Small intestine (tissue), 7 donors: ENCODE results near the gene WNK2. TPM values are rescaled to one million over a fixed set of nuclear protein-coding genes. Genes with fewer than 3 reads are reported as not detected.

Source experiments
- DNase-seq, 2 donors: peaks; one replicate each; pipeline versions ENCODE4 v3.0.0 to v3.0.0-alpha.2; 2013
- FAIRE-seq: peaks from 2 replicates; lab custom pipeline; 2012; peaks lifted over from hg19 to GRCh38; lab: Jason Lieb, UNC
- H3K27ac ChIP-seq, 3 donors: one replicate each; pipeline ENCODE4 v1.5.1; 2013; ENCODE audit warnings: low read length in 2 of 3, mild to moderate bottlenecking in 2 of 3, control low read depth in 1 of 3, inconsistent platforms in 1 of 3, low read depth in 1 of 3, moderate library complexity in 1 of 3
- H3K27me3 ChIP-seq, 3 donors: one replicate each; pipeline ENCODE4 v1.6.1; 2013; ENCODE audit warnings: low read length in 3 of 3, inconsistent platforms in 1 of 3; ENCODE audit not compliant: control insufficient read depth in 3 of 3, insufficient read depth in 3 of 3
- H3K36me3 ChIP-seq, 3 donors: one replicate each; pipeline ENCODE4 v1.6.1; 2013; ENCODE audit warnings: low read length in 3 of 3, inconsistent platforms in 1 of 3, low read depth in 1 of 3, mild to moderate bottlenecking in 1 of 3, moderate library complexity in 1 of 3; ENCODE audit not compliant: control insufficient read depth in 3 of 3, insufficient read depth in 2 of 3
- H3K4me1 ChIP-seq, 3 donors: one replicate each; pipeline ENCODE4 v1.6.1; 2013; ENCODE audit warnings: low read length in 2 of 3, inconsistent platforms in 1 of 3, low read depth in 1 of 3, mild to moderate bottlenecking in 1 of 3, moderate library complexity in 1 of 3; ENCODE audit not compliant: control insufficient read depth in 3 of 3, insufficient read depth in 2 of 3
- H3K4me3 ChIP-seq, 3 donors: one replicate each; pipeline ENCODE4 v1.5.1; 2013; ENCODE audit warnings: low read length in 3 of 3, control low read depth in 1 of 3, inconsistent platforms in 1 of 3, low read depth in 1 of 3, mild to moderate bottlenecking in 1 of 3, moderate library complexity in 1 of 3
- H3K9me3 ChIP-seq, 2 donors: one replicate each; pipeline ENCODE4 v1.6.1; 2013; ENCODE audit warnings: low read depth in 1 of 2, low read length in 1 of 2; ENCODE audit not compliant: control insufficient read depth in 2 of 2, insufficient read depth in 1 of 2
- WGBS, 3 donors: extraction: QIAGEN DNeasy Blood & Tissue Kit; methylation state at CpG; one replicate each; pipeline ENCODE4 v1.1.7; 2013; 5-methylcytosine and 5-hydroxymethylcytosine counted together
- polyA plus RNA-seq, 4 donors: library from polyadenylated mRNA; stranded (reverse) in 3 of 4; unstranded in 1 of 4; fragments of 200-250 nt in 3 of 4; fragments of 120-200 nt in 1 of 4; gene quantifications; one replicate each; pipeline versions ENCODE4 v1.2.1 to v1.2.3, GENCODE V29; 2013
- donor health status: healthy with polysubstance abuse.
- donor health status: control.
- donor health status: control.
- donor health status: Bipolar disorder and iron deficiency.
- donor health status: healthy.

WNK2 gene
- polyA plus RNA-seq, 4 donors, result 13.8 to 101 (median 33.8) TPM

DNA sequence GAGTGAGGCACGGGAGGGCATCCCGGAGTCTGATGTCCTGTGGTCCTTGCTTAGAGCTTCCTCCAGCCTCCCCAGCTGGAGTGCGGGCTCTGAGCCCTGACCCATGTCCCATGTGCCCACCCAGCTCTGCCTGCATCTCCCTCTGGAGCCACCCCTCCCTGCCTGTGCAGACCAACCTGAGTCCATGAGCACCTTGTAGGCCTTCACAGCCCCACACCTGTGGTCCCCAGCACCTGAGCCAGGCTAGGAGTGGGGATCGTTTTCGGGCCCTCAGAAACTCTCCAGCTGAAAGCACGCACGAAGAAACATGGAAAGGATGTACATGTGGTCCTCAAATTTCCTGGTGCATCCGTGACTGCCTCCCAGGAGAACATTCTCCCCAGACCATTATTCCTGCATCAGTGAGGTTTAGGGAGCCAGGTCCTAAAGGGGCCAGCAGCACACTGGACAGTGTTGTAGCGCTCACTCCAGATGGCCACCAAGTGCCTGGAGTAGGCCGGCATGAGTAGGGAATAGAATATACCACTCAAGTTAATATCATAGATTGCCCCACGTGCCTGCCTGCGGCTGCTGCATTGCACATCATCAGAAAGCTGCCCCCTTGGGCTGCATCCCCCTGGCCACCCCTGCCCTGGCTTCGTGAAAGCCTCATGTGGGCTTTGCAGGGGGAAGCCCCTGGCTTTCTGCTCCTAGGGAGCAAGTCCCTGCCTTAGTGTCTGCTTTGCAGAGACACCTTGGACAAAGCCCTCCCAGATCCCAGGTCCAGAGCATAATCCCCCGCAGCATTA, 80.6 kb downstream of the WNK2 start:
- peaks cover 2 to 12% (median 2%) of the 10 kb centered on the region in 3 donors for H3K4me1 ChIP-seq
- H3K4me3 ChIP-seq, result no peak overlapping the region
- no peak for FAIRE-seq
- WGBS, 3 donors, result 84 to 91% (median 90%) methylated on average over 14 of the region's 14 CpGs
- no peak for DNase-seq
- H3K36me3 ChIP-seq, result peaks cover 2 to 91% (median 3%) of the 10 kb centered on the region in 3 donors
- no peaks in the 10 kb centered on the region for H3K9me3 ChIP-seq
- no peaks in the 10 kb centered on the region for H3K27me3 ChIP-seq
- H3K27ac ChIP-seq, result no peak overlapping the region

DNA sequence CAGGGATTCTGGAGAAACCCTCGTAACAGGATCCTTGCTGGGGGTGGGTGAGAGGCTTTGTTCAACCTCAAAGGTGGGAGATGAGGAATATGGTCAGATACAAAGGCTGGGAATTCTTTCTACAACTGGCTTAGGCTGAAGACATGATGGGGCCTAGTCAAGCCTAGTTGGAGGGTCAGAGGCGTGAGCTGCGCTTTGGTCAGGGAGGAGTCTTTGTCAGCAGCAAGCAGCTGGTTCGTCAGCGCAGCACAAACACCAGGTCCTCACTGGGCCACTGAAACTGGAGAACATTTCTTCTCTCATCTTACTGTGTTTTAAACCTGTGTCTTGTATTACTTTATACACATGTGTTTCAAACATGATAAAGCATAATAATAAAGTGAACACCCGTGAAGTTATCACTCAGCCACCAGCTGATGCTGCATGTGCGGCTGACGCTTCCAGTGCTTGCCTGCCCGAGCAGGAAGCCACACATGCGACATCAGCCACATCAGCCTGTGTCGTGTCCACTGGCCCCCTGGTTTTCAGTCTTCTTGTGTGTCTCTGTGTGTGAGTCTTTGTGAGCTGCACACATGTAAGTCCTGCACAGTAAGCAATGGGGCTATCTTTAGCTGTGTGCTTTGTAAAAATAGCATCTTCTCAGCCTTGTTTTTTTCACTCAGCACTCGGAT, 81.5 kb downstream of the WNK2 start:
- DNase-seq, result no peak
- Histone ChIP-seq H3K36me3 (peaks cover 2 to 89% (median 3%) of the 10 kb centered on the region in 3 donors), H3K4me1 (peaks cover 2 to 12% (median 2%) of the 10 kb centered on the region in 3 donors), H3K4me3 (no peak overlapping the region), H3K27me3 (no peaks in the 10 kb centered on the region), H3K27ac (no peak overlapping the region), H3K9me3 (no peaks in the 10 kb centered on the region)
- WGBS, 3 donors, result 80 to 85% (median 81%) methylated on average over 12 of the region's 12 CpGs
- FAIRE-seq, result no peak

DNA sequence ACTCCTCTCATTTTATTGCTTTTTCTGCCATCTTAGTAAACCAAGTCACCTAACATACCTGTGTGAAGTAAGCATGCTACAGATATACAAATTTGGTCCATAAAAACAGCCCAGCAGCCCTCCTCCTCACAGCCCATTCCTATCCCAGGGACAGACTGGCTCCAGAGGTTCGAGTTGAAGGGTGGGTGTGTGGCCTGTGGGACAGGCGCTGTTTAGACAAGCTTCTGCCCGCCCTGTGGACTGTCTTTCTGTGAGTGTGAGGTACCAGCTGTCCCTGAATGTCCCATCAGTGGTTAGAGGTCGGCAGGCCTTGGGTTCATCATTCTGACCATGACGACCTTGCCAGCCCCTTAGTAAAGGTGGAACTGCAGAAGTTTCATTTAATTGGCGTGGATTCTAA, 82.0 kb downstream of the WNK2 start:
- H3K36me3 ChIP-seq, result peaks cover 2 to 89% (median 3%) of the 10 kb centered on the region in 3 donors
- WGBS, 3 donors, result 76 to 84% (median 84%) methylated on average over 6 of the region's 6 CpGs
- no peak for DNase-seq

DNA sequence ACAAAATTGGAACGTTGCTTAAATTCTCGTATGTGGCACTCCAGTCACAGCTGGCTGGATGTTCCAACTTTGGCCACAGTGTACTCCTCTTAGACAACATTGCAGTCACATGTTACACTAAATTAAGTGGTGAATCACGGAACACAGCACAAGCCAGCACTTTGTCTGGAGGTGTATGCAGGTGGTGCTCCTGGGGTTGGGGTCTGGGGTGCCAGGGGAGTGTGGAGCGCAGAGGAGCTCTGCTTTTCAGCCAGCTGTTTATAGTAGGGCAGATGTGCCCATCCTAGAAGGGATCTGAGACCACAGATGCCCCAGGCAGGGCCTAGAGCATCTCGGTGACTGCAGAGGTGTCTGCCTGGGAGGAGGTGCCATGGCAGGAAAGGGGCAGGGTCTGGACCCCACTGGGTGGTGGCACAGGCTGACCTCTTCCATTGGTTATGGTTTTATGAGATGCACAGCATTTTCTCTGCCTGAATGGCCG, 82.6 kb downstream of the WNK2 start:
- peaks cover 0 to 3% of the 10 kb centered on the region in 2 donors for H3K9me3 ChIP-seq
- H3K27me3 ChIP-seq, result no peaks in the 10 kb centered on the region
- H3K36me3 ChIP-seq, result peaks cover 2 to 83% (median 3%) of the 10 kb centered on the region in 3 donors
- H3K4me1 ChIP-seq, result peaks cover 2 to 12% (median 2%) of the 10 kb centered on the region in 3 donors
- WGBS, 3 donors, result 73 to 83% (median 82%) methylated on average over 6 of the region's 6 CpGs
- FAIRE-seq (no peak), DNase-seq (no peak)
- H3K27ac ChIP-seq, result no peak overlapping the region
- H3K4me3 ChIP-seq, result no peak overlapping the region

More for the DNA sequence above, 82.0 kb downstream of the WNK2 start:
- Histone ChIP-seq H3K27ac (no peak overlapping the region), H3K4me1 (peaks cover 2 to 12% (median 2%) of the 10 kb centered on the region in 3 donors), H3K4me3 (no peak overlapping the region), H3K27me3 (no peaks in the 10 kb centered on the region), H3K9me3 (peaks cover 0 to 1% of the 10 kb centered on the region in 2 donors)
- FAIRE-seq, result no peak

DNA sequence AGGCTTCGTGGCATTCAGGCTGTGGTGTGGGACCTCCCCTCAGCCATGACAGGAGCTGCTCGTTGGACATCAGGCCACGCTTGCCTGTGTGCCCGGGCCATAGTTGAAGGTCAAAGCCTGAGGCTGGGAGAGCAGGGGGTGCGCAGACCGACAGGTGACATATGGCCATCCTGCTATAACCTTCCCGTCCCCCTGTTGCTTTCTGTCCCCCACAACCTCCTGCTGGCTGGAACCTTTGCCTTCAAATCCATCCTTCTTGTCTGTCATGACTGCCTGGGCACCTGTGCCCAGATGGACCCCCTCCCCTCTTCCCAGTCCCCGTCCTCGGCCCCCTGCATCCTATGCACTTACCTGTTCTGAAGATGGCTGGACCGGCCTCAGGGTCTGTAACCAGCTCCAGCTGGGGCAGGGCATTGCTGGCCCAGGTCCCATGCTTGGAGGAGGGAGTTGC, 83.2 kb downstream of the WNK2 start:
- no peak for DNase-seq
- Histone ChIP-seq H3K36me3 (peaks cover 3 to 78% (median 4%) of the 10 kb centered on the region in 3 donors), H3K9me3 (peaks cover 0 to 3% of the 10 kb centered on the region in 2 donors), H3K4me3 (no peak overlapping the region), H3K27ac (no peak overlapping the region), H3K27me3 (no peaks in the 10 kb centered on the region), H3K4me1 (peaks cover 2 to 12% (median 2%) of the 10 kb centered on the region in 3 donors)
- no peak for FAIRE-seq
- 75 to 88% (median 75%) methylated on average over 10 of the region's 10 CpGs for WGBS, 3 donors

DNA sequence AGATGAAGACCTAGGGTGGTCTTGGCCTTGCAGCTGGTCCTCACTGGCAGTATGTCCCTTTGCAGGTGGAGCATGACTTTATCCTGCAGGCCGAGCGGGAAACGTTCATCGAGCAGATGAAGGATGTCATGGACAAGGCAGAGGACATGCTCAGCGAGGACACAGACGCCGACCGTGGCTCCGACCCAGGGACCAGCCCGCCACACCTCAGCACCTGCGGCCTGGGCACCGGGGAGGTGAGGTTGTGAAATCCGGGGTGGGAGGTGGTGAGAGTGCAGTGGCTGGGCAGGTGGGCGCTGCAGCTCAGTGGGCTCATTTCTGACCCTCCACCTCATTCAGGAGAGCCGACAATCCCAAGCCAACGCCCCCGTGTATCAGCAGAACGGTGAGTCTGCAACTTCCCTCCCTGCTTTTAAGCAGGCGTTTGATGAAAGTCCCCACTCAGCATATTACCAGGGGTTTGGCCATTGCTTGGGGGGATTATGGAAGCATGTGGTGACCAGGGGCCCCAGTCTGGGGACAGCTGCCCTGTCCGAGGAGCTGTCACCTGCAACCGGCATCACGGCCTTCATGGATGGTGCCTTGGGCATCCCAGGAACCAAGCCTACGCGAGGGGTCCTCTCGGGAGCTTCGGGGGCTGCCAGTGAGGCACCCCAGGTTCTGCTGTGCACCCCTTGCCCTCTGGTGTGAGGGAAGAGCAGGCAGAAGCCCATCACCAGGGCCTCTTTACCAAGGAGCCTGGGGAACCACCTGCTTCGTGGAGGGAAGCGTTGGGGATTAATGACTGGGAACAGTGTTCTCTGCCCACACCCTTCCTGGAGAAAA, 84.0 kb downstream of the WNK2 start:
- Histone ChIP-seq H3K27ac (peak overlapping the region in 2 of 3 donors; percentile 29 to 80), H3K36me3 (peaks cover 3 to 74% (median 4%) of the 10 kb centered on the region in 3 donors), H3K4me3 (no peak overlapping the region), H3K4me1 (peaks cover 2 to 12% (median 2%) of the 10 kb centered on the region in 3 donors), H3K27me3 (no peaks in the 10 kb centered on the region), H3K9me3 (peaks cover 0 to 3% of the 10 kb centered on the region in 2 donors)
- WGBS, 3 donors, result 32 to 75% (median 43%) methylated on average over 27 to 28 of the region's 28 CpGs
- FAIRE-seq (no peak), DNase-seq (peak in 1 of 2 donors; percentile 34)

DNA sequence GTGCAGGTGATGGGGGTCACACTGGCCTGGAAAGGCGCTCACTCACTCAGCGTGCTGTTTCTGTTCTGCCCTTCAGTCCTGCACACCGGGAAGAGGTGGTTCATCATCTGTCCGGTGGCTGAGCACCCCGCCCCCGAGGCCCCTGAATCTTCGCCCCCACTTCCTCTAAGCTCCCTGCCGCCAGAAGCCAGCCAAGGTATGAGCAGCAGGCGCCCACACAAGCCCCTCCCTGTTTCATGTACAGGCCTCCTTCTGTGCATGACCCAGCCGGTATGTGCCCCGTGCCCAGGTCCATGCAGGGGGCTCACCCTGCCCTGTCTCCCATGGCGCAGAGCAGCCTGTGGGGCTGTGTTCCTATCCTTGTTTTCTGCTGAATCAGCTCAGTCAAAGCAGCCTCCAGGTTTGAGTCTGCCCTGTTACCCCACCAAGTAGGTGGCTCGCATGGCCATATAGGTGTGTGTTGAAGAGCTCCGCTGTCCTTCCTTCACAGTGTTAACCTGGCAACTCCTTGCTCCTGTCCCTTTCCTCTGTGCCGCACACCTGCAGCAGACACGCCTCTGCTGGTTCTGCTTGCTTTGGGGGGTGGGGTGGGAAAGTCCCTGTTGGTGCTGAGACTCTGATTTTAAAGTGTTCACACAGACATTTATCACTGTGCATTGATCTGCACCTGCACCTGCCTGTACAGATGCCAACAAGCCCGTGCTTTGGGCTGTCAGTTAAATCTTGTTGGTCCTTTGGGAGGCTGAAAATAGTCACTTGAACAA, 84.8 kb downstream of the WNK2 start:
- H3K4me3 ChIP-seq, result no peak overlapping the region
- FAIRE-seq, result no peak

More for the DNA sequence above, 84.8 kb downstream of the WNK2 start:
- peak overlapping the region; percentile 27 to 80 (median 29) for H3K27ac ChIP-seq
- H3K9me3 ChIP-seq, result peaks cover 0 to 6% of the 10 kb centered on the region in 2 donors
- H3K27me3 ChIP-seq, result no peaks in the 10 kb centered on the region
- DNase-seq, result peak; percentile 63 to 80
- H3K4me1 ChIP-seq, result peaks cover 2 to 12% (median 2%) of the 10 kb centered on the region in 3 donors
- WGBS, 3 donors, result 11 to 33% (median 14%) methylated on average over 17 of the region's 17 CpGs
- peaks cover 3 to 67% (median 4%) of the 10 kb centered on the region in 3 donors for H3K36me3 ChIP-seq
